K562 (cell line): ENCODE measurements around the gene USP48. TPM values are rescaled to one million over a fixed set of nuclear protein-coding genes. Genes with fewer than 3 reads are reported as not detected.
A peak's percentile ranks its signal among the peaks of the same experiment; 100 is the strongest.

Experiments
- ARID2 ChIP-seq: fragments of 450-650 bp; IDR thresholded peaks from 2 replicates; pipeline ENCODE4 v1.6.1; 2017; ENCODE audit warnings: antibody characterized with exemption, mild to moderate bottlenecking
- CLOCK ChIP-seq: fragments of 250-450 bp; sonication (Bioruptor Pico); IDR thresholded peaks from 2 replicates; pipeline ENCODE4 v1.4.0; 2020; ENCODE audit warnings: mild to moderate bottlenecking, moderate library complexity, borderline replicate concordance
- EP300 ChIP-seq: IDR thresholded peaks from 2 replicates; pipeline ENCODE4 v1.6.1; 2012; ENCODE audit warnings: low read length, improper control_type of control experiment
- RERE ChIP-seq: sonication (generic); formaldehyde crosslinking; IDR thresholded peaks from 2 replicates; pipeline ENCODE4 v1.8.0; 2023; ENCODE audit warnings: missing genetic modification reagents, mild to moderate bottlenecking, borderline replicate concordance
- SNRNP70 ChIP-seq: fragments of 200-400 bp; formaldehyde crosslinking; optimal IDR thresholded peaks from 2 replicates; pipeline ENCODE3; 2017; ENCODE audit warnings: low read depth, low read length
- SRF ChIP-seq, 2 experiments: fragments of 250-450, 450-650 bp in 1 of 2; sonication (Bioruptor Pico) in 1 of 2; sonication (generic) in 1 of 2; formaldehyde crosslinking; IDR thresholded peaks; 2 replicates each; pipeline versions ENCODE4 v1.5.0 to v1.5.1; 2020 to 2022; ENCODE audit warnings: mild to moderate bottlenecking in 1 of 2, missing genetic modification reagents in 1 of 2
- TCF7 ChIP-seq: sonication (generic); IDR thresholded peaks from 2 replicates; pipeline ENCODE4 v1.6.1; 2016; ENCODE audit warnings: antibody characterized with exemption, borderline replicate concordance
- ZBTB34 ChIP-seq: fragments of 250-450 bp; sonication (Bioruptor Pico); IDR thresholded peaks from 2 replicates; pipeline ENCODE4 v1.8.0; 2021; ENCODE audit warnings: mild to moderate bottlenecking, moderate library complexity
- ZNF253 ChIP-seq: fragments of 250-450 bp; sonication (Bioruptor Pico); conservative IDR thresholded peaks from 2 replicates; pipeline ENCODE4 v1.6.1; 2021; ENCODE audit warnings: mild to moderate bottlenecking
- ZNF408 ChIP-seq: fragments of 250-450 bp; sonication (Bioruptor Pico); IDR thresholded peaks from 2 replicates; pipeline ENCODE4 v1.4.0; 2020; ENCODE audit warnings: low read depth, mild to moderate bottlenecking, moderate library complexity
- polyA plus RNA-seq, 8 experiments: library from polyadenylated mRNA; depleted of rRNA in 4 of 8; stranded (reverse) in 5 of 8; unstranded in 3 of 8; fragments of >200 nt; fragmentation: Nextera tagmentation in 2 of 8; fragmentation: Illumina TruSeq in 1 of 8; extraction: Ambion mirVana in 2 of 8; extraction: Trizol in 1 of 8; gene quantifications; 2 replicates each; pipeline versions ENCODE4 v1.2.1 to v1.2.3, GENCODE V29; 2011 to 2014; ENCODE audit warnings: inconsistent platforms in 1 of 8, missing spikeins in 1 of 8
- total RNA-seq, 7 experiments: library from RNA; depleted of rRNA in 6 of 7; stranded (reverse); fragments of >200 nt in 6 of 7; fragmentation: Illumina TruSeq in 2 of 7; extraction: Trizol in 2 of 7; gene quantifications; 2 replicates each; pipeline versions ENCODE4 v1.2.1 to v1.2.3, GENCODE V29; 2011 to 2021; ENCODE audit warnings: low replicate concordance in 1 of 7
- TF ChIP-seq, protein P1 (sequence below): fragments of 200-400 bp; formaldehyde crosslinking; IDR thresholded peaks from 2 replicates; pipeline ENCODE4 v1.6.1; 2017; ENCODE audit warnings: mild to moderate bottlenecking, low read depth, low read length, moderate library complexity
- TF ChIP-seq, protein P2 (sequence below): fragments of 250-450 bp; sonication (Bioruptor Pico); IDR thresholded peaks from 2 replicates; pipeline ENCODE4 v1.8.0; 2022; ENCODE audit warnings: moderate library complexity, mild to moderate bottlenecking, inconsistent platforms

The USP48 gene
- total and polyA plus RNA-seq, 9 of the 15 experiments (the other 6 are each of a cell fraction or from before 2014, with no cell fraction given) = 23.3 to 123 (median 106) TPM

DNA sequence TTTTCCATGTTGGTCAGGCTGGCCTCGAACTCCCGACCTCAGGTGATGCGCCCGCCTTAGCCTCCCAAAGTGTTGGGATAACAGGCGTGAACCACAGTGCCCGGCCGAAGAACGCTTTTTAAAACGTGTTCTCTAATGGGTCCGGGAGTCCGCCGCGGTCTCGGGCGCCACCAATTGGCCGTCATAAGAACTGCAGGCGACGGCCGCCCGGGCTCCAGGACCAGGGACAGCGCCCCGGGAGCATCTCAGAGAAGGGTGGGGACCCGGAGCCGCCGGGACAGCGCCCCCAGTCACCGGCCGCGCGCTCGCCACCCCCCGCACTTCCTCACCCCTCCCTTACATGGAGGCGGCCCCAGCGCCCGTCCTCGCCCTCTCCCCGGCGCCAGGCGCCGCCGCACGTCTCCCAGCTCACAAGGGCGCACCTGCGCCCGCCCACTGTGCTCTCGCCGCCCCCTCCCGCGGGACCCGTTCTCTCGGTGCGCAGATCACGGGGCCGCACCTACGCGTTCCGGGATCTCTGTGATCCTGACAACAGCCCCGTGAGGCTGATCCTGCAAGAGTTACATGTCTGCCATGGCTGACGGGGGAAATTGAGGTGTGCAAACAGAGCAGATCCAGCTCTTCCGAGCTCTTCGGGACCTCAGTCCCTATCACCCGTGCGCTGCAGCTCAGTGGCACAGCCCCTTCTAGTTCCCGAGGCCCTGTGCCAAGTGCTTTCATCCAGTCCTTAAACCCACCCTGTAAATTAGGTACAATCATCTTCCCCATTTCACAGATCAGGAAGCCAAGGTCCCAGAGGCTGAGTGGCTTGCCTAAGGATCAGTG lies 123.6 kb downstream of the USP48 start (continued):
- TF ChIP-seq SRF (CRISPR knock-in tag; IDR thresholded peaks at IDR 0.05) = peak in 1 of 2 experiments; percentile 94; a peak in 2 of 4 replicates
- no peak for TF ChIP-seq TCF7
- TF ChIP-seq ZNF253 (CRISPR knock-in tag) = no peak
- TF ChIP-seq, protein P1, sequence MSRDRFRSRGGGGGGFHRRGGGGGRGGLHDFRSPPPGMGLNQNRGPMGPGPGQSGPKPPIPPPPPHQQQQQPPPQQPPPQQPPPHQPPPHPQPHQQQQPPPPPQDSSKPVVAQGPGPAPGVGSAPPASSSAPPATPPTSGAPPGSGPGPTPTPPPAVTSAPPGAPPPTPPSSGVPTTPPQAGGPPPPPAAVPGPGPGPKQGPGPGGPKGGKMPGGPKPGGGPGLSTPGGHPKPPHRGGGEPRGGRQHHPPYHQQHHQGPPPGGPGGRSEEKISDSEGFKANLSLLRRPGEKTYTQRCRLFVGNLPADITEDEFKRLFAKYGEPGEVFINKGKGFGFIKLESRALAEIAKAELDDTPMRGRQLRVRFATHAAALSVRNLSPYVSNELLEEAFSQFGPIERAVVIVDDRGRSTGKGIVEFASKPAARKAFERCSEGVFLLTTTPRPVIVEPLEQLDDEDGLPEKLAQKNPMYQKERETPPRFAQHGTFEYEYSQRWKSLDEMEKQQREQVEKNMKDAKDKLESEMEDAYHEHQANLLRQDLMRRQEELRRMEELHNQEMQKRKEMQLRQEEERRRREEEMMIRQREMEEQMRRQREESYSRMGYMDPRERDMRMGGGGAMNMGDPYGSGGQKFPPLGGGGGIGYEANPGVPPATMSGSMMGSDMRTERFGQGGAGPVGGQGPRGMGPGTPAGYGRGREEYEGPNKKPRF = no peak
- TF ChIP-seq ZNF408 (CRISPR knock-in tag) = no peak
- TF ChIP-seq CLOCK (CRISPR knock-in tag) = no peak
- no peak for TF ChIP-seq SNRNP70
- no peak for TF ChIP-seq ZBTB34 (CRISPR knock-in tag)
- no peak for TF ChIP-seq ARID2
- TF ChIP-seq, protein P2, sequence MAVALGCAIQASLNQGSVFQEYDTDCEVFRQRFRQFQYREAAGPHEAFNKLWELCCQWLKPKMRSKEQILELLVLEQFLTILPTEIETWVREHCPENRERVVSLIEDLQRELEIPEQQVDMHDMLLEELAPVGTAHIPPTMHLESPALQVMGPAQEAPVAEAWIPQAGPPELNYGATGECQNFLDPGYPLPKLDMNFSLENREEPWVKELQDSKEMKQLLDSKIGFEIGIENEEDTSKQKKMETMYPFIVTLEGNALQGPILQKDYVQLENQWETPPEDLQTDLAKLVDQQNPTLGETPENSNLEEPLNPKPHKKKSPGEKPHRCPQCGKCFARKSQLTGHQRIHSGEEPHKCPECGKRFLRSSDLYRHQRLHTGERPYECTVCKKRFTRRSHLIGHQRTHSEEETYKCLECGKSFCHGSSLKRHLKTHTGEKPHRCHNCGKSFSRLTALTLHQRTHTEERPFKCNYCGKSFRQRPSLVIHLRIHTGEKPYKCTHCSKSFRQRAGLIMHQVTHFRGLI (CRISPR knock-in tag) = peak; percentile 58; the same call in 1 of the 2 replicates
- TF ChIP-seq RERE = no peak
- TF ChIP-seq EP300 = no peak; the same call in 1 of the 2 replicates
